ENCODE data around the gene PYGO2.

Gene PYGO2

DNA sequence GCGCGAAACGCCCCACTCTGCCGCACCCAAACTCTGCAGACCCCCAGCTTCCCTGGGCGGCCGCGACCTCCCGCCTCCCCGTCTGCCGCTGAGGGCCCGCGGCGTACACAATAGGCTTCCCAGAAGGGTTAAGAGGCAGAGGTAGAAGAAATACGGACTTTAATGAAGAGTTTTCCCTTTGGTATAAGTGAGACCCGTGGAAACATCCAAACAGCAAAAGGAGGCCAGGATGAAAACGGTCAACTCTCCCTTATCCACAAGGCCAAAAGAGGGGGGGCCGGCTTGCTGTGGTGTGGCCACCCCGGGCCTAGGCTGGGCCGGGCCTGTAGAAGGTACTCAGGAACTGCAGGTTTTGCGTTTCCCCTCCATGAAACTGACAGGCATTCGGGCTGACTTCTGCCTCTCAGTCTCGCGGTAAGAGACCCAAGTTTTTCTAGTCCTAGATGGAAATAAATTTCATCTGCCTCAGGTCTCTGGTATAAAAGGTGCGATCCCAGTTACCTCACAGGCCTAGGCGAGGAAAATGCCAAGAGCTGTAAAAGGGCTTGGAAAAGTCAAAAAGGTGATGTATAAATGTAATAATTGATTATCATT lies 671 bp upstream of the PYGO2 start:
- no peak for DNase-seq (ENCODE audit: low read depth)

DNA sequence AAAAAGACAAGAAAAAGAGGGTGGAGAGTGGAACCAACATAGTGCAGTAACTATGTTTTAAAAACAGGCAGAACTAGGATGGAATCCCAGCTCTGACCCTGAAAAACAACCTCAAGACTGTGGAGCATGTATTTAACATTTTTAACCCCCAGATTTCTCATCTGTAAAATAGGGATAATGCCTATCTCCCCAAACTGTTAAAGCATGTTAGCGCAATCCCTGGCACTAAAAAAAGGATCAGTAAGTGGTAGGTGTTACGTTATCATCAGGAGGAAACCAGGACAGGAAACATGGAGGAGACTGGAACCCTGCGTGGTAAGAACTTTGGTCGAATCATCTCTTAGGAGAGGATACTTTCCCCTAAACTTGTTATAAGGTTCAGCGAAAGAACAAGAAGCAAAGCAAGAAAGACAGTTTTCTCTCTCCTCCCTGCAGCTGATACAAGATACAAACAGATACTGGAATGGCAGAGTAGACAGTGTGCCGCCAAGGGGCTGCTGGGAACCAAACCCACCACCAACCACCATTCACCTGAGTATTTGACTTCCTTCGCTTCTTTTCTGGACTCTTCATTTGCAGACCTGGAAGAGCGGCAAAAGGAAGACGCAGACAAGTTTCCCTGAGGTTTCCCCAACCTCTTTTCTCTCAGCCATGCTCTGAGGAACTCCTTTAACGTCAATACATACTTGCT lies 991 bp downstream of the PYGO2 start:
- DNase-seq (ENCODE audit: low read depth): no peak

DNA sequence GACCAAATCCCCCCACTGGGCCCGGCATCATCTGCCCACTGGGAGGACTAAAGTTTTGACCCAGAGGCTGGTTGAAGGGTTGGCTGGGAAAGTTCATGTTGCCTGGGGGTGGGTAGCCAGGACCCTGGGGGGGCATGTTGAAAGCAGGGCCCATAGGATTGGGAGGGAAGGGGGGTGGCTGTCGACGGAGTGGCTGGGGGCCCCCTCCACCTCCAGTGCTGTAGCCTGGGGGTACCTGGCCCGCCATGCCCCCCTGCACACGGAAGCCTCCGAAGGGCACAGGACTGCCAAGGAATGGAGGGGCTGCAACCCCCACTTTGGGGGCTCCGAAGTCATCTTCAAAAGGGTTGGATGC lies 2.2 kb downstream of the PYGO2 start:
- no peak for DNase-seq (ENCODE audit: low read depth)

DNA sequence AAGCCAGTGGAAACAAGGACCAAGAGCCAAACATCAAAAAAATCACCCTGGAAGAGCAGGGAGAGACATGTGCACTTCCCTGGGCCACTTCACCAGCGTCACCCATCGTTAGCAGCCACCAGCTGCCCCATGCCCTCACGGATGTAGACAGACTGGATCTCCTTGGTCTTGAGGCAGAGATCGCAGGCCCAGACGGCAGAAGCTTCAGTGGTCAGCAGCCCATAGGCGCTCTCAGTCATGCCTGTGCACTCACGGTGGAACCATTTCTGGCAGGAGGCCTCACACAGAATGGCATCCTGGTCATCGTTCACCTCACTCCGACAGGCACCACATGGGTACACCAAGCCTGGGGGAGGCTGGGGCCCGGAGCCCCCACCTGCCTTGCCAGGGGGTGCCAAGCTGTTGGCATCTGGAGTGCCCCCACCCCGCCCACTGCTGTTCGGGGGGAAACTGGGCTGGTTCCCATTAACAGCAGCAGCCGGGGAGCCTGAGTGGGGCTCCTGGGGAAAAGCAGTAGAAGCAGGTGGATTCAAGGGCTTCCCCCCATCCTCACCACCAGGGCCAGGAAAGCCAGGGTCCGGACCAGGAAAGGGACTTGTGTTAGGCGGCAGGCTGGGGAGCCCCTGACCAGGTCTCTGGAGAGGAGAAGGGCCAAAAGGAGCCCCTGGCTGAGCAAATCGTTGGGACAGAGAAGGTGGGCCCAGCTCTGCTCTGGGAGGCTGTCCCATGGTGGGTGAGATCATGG lies 2.7 kb downstream of the PYGO2 start:
- no peak for DNase-seq (ENCODE audit: low read depth)

DNA sequence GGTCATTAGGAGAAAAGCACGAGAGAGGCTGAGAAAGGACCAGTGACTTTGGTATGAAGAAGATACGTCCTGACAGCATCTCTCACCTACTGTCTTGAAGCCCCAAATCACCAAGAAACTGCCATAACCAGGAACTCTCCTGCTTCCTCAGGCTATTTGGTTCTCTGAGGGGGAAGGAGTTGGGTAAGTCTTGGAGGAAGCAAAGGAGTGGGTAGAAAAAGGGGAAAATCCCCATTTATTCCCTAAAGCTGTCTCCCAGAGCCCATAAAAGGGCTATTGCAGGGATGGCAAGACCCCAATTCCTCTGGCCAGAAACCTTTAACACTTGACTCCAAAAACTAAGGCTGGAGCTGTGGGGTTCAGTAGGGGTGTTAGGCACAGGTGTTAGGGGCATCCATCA lies 3.5 kb downstream of the PYGO2 start:
- no peak for DNase-seq (ENCODE audit: low read depth)

DNA sequence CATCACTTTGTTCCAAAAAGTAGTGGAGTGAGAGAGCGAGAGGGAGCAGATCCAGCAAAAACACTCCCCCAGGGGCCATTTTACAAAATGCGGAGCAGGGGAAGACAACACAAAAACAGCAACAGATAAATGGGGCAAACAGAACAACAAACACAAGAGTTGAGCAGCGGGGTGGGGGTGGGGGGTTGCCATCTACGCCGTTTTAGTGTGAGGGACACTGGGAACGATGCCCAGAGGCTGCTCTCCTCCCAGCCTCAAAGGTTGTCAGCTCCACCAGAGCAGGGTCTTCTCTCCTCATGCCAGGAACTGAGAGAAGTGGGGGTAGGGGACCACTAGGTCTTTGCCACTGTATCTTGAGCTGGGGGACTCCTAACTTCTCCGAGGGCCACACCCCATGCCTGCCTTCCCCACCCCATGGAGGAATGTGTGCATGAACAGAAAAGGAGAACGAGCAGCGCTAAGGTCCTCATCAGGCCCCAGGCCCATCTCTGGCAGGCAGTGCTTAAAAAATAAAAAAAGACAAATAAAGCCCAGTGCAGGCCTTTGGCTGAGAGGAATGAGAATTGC lies 4.4 kb downstream of the PYGO2 start:
- no peak for DNase-seq (ENCODE audit: low read depth)

DNA sequence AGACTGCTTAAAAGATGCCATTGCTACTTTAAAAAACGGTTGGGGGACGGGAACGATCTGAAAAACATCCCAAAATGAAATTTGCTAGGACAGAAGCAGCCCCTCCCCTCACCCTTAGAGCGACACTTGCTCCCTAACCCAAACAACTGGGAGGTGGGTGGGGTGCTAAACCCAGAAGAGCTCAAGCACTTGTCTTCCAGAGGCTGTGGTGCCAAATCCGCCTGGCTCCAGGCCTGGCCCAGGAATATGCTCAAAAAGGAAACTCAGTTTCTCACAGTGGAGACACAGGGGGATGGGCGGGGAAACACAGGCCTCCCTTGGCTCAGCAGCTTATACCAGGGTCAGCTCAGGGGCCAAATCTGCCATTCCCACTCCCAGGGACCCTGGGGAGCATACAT lies 5.0 kb downstream of the PYGO2 start:
- DNase-seq (ENCODE audit: low read depth): no peak

DNA sequence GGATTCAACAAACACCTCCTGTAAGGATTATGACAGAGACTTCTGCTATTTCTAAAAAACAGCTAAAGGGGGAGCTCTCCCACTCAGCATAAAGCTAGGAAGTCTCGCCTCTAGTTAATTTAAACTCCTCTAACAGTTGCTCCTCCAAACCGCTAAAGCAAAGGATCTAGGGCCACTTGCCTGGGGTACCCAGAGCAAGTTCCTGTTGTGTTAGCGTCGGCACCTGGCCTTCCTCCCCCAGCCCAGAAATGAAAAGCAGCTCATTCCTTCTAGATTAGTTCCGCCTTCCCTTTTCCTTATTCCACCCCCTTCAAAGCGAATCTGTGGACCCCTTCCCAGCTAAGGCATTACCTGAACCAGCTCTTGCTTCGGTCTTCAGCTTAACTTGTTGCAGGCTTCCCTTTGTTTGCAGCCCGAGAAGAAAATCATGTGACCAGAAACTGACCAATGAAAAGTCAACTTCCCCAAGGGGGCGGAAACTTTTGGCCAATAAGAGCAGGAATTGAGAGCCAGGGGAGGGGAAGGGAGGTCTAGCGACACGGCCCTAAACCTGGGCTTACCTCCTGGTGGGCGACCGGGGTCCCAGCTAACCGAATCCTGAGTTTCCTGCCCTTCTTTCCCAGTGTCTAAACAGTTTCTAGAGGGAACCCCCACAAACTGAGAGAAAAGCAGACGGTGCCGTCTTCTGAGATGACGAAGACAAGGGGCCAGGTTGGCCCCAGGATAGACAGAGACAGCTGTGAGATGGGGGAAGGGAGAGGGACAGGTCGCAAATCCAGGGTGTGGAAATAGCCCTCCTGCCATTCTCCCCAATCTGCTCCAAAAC lies 5.7 kb downstream of the PYGO2 start, which contains the start of gene PBXIP1:
Gene PBXIP1 (minus strand): TSS at position 382 of the 826 bp plus-strand sequence. CDS start 2,378 bp downstream, outside the sequence.
- DNase-seq (ENCODE audit: low read depth): peak; percentile 69

DNA sequence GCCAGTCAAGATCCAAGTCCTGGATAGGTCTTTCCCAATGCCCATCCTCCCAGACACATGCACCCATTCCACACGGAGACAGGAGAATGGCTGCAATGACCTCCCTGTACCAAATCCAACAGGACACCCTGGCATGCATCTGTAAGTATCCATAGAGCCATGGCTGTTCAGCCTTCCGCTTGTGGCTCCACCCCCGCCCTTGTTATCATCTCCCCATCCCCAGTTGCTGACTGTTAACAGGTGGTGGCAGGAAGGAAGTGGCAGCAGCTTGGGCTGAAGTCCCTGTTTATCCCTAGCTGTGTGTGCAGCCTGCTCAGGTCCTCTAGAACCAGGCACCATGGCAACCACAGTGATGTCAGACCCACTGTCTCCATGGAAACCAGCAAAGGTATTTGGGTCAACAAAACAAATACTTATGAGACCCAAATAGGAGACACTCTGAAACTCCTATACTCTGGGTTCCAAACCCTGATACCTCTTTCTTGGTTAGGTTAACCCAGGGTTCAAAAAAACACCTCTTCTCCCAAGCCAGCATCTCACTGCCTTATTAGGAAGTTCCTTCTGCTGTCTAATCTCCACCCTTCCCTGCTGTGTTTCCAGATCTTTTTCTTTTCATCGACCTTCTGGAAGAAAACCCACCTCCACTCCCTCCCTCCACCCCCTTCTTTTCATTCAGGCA lies 6.4 kb downstream of the PYGO2 start:
- DNase-seq (ENCODE audit: low read depth): peak; percentile 59

GRCh38 chr1:154954541-154954940 lies 7.0 kb downstream of the PYGO2 start:
- no peak for DNase-seq (ENCODE audit: low read depth)

- no peak for DNase-seq (ENCODE audit: low read depth)
Observed at GRCh38 chr1:154953611-154954038, 8.0 kb downstream of the PYGO2 start.

DNA sequence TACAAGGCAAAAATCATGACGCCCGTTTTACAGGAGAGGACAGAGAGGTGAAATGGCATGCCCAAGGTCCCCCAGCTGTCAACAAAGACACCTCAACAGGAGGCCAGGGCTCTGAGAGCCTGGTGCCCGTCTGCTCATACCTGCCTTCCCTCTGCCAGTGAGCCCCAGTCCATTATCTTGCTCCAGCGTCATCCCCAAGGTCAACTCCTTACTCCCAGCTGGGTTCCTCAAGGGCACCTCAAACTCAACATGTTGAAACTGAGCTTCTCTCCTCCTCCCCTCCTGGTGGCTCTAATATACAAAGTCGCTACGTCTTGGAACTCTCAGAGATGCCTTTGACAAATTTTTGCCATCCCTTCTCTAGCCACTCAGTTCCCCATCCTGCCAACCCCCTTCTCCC lies 8.9 kb downstream of the PYGO2 start:
- no peak for DNase-seq (ENCODE audit: low read depth)

GRCh38 chr1:154951901-154952657 lies 9.5 kb downstream of the PYGO2 start:
- DNase-seq (ENCODE audit: low read depth): no peak

DNA sequence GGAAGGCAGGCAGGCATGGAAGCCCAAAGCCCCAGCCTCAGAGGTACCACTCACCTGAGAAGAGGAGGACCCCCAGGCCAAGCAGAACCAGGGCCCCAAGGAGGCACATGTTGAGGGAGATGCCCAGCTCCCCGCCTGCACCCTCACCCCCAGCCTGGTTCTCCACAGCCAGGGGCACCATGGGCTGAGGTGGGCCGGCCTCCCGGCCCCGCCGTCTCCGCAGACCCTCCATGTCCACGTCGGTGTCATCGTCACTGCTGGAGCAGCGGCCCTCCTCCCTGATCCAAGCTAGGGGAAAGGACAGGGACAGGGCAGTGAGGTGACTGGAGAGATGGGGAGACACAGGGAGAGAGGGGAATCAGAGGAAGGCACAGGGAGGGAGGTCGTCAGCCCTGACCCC lies 13.5 kb downstream of the PYGO2 start:
- no peak for DNase-seq (ENCODE audit: low read depth)

DNA sequence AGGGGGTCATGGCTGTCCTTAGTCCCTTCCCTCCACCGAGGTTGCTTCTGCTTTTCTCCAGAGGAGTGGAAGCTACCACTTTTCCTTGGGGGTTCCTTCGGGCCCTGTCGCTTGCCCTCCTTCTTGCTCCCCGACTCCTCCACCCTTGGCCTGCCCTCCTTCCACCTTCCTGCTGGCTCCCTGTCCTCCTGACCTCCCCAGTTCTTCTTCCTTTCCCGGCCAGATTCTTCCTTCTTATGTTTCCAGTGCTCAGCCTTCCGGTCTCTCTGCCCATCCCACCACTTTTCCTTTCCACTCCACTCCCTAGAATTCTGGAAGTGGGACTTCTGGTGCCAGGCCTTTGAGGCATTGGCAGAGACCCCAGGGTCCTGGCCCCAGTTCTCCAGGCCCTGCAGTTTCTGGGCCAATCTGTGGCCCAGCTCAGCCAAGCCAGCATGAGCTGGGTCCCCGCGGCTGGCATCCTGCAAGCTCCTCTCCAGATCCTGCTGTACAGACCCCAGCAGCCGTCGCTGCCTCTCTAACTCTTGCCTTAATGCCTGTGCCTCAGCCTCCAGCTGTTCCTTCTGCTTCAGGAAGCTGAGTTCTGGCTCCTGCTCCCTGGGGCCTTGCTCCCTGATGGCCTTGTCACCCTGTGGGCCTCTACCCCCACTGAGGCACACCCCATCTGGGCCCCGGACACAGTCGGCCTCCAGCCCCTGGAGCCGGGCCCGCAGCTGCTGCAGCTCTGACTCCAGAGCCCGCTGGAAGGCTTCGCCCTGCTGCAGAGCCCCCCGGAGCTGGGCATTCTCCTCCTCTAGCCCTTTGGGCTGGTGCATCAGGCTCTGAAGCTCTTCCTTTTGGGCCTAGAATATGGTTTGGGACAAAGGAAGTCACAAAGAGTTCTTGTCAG lies 15.4 kb downstream of the PYGO2 start:
- DNase-seq (ENCODE audit: low read depth): no peak

- no peak for DNase-seq (ENCODE audit: low read depth)
Observed at GRCh38 chr1:154945160-154945961, 16.2 kb downstream of the PYGO2 start.

- no peak for DNase-seq (ENCODE audit: low read depth)
Observed at GRCh38 chr1:154944401-154945159, 17.0 kb downstream of the PYGO2 start.

Measured in non-pigmented ciliary epithelial cell (primary cell).